ENCODE measurements around the gene TMA7B. TPM values are rescaled to one million over a fixed set of nuclear protein-coding genes. Genes with fewer than 3 reads are reported as not detected.

Gene TMA7B
- polyA plus RNA-seq, 1 experiment = not detected

DNA sequence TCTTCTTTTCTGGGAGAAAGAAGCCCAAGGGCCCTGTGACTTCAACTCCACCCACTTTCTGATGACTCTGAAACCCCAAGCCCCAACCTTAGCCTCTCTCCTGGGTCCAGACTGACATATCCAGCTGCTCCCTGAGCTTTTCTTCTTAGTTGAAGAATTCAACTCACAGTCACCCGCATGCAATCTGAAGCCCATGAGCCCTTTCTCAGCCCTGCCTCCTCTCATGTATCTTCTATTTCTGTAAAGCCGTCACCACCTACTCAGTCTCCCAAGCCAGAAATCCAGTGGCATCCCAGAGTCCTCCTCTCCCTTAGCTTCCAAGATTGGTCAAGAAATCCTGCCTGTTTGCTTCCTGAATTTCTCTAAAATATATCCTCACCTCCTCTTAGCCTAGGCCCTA, 7.1 kb upstream of the TMA7B start:
- POLR2A ChIA-PET = no interaction called here
- TF ChIP-seq, protein P1, sequence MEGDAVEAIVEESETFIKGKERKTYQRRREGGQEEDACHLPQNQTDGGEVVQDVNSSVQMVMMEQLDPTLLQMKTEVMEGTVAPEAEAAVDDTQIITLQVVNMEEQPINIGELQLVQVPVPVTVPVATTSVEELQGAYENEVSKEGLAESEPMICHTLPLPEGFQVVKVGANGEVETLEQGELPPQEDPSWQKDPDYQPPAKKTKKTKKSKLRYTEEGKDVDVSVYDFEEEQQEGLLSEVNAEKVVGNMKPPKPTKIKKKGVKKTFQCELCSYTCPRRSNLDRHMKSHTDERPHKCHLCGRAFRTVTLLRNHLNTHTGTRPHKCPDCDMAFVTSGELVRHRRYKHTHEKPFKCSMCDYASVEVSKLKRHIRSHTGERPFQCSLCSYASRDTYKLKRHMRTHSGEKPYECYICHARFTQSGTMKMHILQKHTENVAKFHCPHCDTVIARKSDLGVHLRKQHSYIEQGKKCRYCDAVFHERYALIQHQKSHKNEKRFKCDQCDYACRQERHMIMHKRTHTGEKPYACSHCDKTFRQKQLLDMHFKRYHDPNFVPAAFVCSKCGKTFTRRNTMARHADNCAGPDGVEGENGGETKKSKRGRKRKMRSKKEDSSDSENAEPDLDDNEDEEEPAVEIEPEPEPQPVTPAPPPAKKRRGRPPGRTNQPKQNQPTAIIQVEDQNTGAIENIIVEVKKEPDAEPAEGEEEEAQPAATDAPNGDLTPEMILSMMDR (IDR thresholded peaks at IDR 0.05; ENCODE audit: insufficient read depth, low read depth, low read length) = no peak

DNA sequence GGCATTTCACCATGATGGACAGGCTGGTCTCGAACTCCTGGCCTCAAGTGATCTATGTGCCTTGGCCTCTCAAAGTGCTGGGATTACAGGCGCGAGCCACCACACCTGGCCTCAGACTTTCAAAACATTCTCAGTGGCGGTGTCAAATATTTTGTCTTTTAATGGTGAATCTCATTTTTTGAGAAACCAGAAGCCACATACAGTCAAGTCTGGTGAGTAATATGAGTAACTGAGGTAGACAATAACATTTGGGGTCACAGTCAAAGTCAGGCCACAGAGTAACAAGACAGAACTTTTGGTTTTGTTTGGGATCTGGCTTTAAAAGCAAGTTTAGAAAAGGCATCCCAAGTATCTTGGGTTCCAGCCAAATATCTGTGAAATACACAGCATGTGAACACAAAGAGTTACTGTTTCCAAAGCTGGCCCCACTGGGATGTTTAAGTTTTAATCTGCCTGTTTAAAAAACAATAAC, 5.6 kb upstream of the TMA7B start:
- TF ChIP-seq, protein P1 (IDR thresholded peaks at IDR 0.05; ENCODE audit: insufficient read depth, low read depth, low read length) = no peak
- H3K27me3 ChIP-seq (ENCODE audit: control insufficient read depth, insufficient read depth, low read length) = peaks cover 8% of the 10 kb centered on the region; the same call in 1 of the 2 replicates
- ChIA-PET CTCF (no interaction called here), POLR2A (no interaction called here)
- no peak overlapping the region for H3K4me3 ChIP-seq (ENCODE audit: low read depth, low read length)
- DNase-seq (ENCODE audit: low read depth) = peak; percentile 37
- no peaks in the 10 kb centered on the region for H3K36me3 ChIP-seq (ENCODE audit: control insufficient read depth, insufficient read depth, low read length)

More for the DNA sequence above, 7.1 kb upstream of the TMA7B start:
- DNase-seq (ENCODE audit: low read depth) = no peak
- CTCF ChIA-PET = no interaction called here
- Histone ChIP-seq H3K36me3 (ENCODE audit: control insufficient read depth, insufficient read depth, low read length) (no peaks in the 10 kb centered on the region), H3K27me3 (ENCODE audit: control insufficient read depth, insufficient read depth, low read length) (peaks cover 8% of the 10 kb centered on the region; the same call in 1 of the 2 replicates), H3K4me3 (ENCODE audit: low read depth, low read length) (no peak overlapping the region)

DNA sequence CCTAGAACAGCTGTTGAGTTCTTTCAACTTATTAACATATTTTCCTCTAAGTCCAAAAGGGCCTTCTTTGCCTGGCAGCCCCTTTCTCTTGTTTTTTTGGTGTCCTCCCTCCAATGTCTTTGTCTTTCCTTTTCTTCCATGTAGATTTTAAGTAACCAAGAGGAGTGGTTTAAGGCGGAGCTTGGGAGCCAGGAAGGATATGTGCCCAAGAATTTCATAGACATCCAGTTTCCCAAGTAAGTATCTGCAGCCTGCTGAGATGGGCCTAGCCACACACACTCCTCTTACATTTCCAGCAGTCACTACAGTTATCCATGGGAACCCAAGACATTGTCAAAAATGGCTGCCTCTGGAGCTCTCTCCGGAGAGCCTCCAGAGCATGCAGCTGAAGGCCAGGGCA, 4.5 kb upstream of the TMA7B start:
- no peak for DNase-seq (ENCODE audit: low read depth)
- Histone ChIP-seq H3K36me3 (ENCODE audit: control insufficient read depth, insufficient read depth, low read length) (no peaks in the 10 kb centered on the region), H3K4me3 (ENCODE audit: low read depth, low read length) (no peak overlapping the region), H3K27me3 (ENCODE audit: control insufficient read depth, insufficient read depth, low read length) (peaks cover 4% of the 10 kb centered on the region; the same call in 1 of the 2 replicates)
- POLR2A ChIA-PET = no interaction called here
- TF ChIP-seq, protein P1 (IDR thresholded peaks at IDR 0.05; ENCODE audit: insufficient read depth, low read depth, low read length) = no peak
- CTCF ChIA-PET = interaction anchor here (1.3 kb wide), 1 partner anchor 22 kb away, joined by 3 read pairs; no protein-coding TSS in a partner anchor

DNA sequence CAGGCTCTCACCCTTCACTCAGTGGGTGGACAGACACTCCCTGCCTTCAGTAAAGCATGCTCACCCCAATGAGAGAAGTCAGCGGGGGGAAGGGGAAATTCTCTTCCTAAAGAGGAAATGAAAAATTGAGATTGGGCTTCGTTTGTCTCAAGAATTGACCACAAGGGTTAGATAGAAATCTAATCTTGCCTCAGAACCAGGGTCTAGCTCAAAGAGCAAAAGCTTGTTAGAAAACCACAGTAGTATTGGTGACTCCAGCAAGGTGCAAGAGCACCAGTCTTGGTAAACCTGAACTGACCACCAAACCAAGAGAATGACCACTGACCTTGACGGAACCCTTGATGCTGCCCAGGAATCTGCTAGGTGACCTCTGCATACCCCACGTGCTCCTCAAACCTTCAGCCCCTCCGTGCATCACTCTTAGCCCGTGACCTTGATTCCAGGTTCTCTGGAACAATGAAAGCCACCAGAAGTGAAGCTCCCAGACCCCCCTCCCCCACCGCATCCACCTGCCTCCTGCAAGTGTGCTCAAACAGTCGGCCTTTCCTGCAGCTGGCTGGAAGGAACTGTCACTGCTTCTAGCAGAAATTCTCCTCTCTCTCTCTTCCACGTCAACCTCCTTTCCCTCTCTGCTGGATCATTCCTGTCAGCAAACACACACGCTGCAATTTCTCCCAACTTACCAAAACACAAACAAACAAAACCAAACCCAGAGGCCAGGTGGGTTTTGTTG, 3.1 kb upstream of the TMA7B start:
- no peak for DNase-seq (ENCODE audit: low read depth)
- Histone ChIP-seq H3K36me3 (ENCODE audit: control insufficient read depth, insufficient read depth, low read length) (no peaks in the 10 kb centered on the region), H3K4me3 (ENCODE audit: low read depth, low read length) (no peak overlapping the region), H3K27me3 (ENCODE audit: control insufficient read depth, insufficient read depth, low read length) (peaks cover 4% of the 10 kb centered on the region; the same call in 1 of the 2 replicates)
- ChIA-PET POLR2A (no interaction called here), CTCF (interaction anchor here (0.7 kb wide), 1 partner anchor 79 kb away, joined by 3 read pairs; no protein-coding TSS in a partner anchor)
- TF ChIP-seq, protein P1 (IDR thresholded peaks at IDR 0.05; ENCODE audit: insufficient read depth, low read depth, low read length) = no peak

DNA sequence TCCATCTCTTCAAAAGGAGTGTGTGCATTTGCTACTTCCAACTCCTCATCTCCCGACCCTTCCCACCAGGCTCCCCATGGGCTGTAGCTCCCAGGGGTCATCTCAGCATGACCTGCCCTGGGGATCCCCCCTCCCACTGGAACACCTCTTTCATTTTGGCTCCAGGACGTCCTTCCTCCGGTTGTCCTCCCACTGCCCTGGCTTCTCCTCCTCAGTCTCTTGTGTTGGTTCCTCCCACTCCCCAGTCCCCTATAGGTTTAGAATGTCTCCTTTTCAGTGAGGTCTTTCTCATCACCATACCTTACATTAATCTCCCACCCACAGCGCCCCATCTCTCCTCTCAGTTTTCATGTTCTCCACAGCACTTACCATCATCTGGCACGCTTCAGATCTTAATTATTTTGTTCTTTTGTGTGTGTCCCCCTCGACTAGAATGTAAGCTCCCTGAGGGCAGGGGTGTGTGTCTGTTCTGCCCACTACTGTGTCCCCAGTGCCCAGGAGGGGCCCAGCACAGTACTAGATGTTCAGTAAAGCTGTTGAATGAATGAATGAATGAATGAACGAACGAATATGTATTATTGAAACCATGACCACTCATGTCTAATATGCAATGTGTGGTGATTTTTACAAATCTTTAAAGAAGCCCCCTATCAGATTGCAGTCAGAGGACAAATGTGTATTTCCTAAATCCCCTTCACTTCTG, 2.0 kb upstream of the TMA7B start:
- no peak for DNase-seq (ENCODE audit: low read depth)
- Histone ChIP-seq H3K4me3 (ENCODE audit: low read depth, low read length) (no peak overlapping the region), H3K27me3 (ENCODE audit: control insufficient read depth, insufficient read depth, low read length) (no peaks in the 10 kb centered on the region; the same call in 1 of the 2 replicates), H3K36me3 (ENCODE audit: control insufficient read depth, insufficient read depth, low read length) (no peaks in the 10 kb centered on the region)
- POLR2A ChIA-PET = no interaction called here
- CTCF ChIA-PET = interaction anchor here (0.7 kb wide), 1 partner anchor 78 kb away, joined by 3 read pairs; no protein-coding TSS in a partner anchor
- TF ChIP-seq, protein P1 (IDR thresholded peaks at IDR 0.05; ENCODE audit: insufficient read depth, low read depth, low read length) = no peak
